Measurements from ENCODE around the gene TICAM2. TPM values are rescaled to one million over a fixed set of nuclear protein-coding genes. Genes with fewer than 3 reads are reported as not detected.

Gene TICAM2, protein sequence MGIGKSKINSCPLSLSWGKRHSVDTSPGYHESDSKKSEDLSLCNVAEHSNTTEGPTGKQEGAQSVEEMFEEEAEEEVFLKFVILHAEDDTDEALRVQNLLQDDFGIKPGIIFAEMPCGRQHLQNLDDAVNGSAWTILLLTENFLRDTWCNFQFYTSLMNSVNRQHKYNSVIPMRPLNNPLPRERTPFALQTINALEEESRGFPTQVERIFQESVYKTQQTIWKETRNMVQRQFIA
- 11.2 and 19.7 TPM in 2 replicates for total RNA-seq

DNA sequence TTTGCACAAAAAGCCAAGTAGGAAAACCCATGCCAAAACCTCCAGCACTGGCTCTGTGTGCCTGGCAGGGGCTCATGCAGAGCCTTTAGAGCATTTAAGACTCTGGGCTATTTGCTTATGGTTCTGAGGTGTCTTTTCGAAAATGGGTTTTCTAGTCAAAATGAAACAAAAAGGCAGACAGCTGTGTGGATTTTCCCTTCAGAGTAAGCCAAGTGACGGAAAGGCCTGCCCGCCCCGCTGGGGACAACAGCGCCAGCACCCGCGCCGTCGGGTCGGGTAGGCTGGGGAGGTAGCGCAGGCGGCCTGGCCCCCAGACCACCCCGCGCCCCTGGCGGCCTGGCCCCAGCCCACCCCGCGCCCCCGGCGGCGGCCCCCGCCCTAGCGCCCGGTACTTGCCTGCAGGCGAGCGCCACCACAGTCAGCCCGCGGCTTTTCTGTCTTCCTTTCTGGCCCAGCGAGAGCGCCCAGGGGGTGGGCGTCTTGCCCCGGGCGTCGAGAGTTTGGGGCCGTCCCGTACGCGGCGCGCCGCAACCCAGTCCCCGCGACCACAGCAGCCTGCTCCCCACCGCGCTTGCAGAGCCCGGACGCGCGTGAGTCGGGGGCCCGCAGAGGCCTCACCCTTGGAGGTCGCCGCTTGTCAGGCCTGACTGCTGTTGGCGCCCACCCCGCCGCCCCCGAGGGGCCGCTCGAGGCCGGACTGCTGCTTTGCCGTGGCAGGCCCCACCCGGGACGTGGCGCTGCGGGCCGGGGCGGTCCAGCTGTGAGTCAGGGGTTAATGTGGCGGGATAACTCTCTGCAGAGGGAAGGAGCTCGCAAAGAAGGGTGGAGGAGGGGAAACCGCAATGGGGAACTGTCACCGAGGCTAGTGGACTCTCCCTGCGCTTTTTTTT lies at the start of gene TICAM2:
Gene TICAM2 (minus strand): TSS at position 779 of the 890 bp plus-strand sequence. CDS start 21,223 bp downstream, outside the sequence.

DNA sequence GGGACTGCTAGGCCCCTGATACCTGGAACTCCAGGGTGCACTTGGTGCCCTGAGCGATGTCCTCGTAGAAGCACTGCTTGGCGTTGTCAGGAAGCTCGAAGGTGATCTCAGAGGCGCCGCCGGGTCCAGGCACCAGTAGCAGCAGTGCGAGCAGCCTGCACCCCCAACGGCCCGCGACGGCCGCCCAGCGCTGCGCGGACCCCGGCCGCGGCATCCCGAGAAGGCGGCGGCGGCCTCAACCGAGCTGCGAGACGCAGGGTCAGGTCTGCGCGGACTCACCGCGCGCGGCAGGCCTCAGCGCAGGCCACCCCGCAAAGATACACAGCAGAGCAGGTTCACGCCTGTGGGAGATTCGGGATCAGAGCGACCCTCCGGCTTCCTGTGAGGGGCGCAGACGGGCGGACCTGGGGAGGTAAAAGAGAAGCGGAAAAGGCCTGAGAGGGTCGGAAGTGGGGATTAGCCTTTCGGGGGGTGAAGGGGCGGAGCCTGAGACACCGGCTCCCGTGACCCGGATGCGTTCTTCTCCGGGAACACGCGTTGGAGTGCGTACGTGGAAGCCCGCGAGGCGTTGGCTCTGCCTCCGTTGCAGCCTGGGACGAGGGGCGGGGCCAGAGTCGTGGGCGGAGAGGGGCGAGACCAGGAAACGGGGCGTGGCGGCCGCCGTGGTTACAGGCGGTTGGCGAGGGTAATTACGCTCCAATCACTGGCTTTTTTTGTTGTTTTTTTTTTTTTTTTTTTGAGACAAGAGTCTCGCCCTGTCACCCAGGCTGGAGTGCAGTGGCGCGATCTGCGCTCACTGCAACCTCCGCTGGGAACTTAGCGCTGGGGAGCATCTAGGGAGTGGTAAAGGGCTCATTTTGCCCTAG lies 23.5 kb upstream of the TICAM2 start, which contains the start of gene TMED7:
Gene TMED7 (minus strand): TSS at position 458 of the 866 bp plus-strand sequence. CDS start 244 bp downstream, at position 214.

DNA sequence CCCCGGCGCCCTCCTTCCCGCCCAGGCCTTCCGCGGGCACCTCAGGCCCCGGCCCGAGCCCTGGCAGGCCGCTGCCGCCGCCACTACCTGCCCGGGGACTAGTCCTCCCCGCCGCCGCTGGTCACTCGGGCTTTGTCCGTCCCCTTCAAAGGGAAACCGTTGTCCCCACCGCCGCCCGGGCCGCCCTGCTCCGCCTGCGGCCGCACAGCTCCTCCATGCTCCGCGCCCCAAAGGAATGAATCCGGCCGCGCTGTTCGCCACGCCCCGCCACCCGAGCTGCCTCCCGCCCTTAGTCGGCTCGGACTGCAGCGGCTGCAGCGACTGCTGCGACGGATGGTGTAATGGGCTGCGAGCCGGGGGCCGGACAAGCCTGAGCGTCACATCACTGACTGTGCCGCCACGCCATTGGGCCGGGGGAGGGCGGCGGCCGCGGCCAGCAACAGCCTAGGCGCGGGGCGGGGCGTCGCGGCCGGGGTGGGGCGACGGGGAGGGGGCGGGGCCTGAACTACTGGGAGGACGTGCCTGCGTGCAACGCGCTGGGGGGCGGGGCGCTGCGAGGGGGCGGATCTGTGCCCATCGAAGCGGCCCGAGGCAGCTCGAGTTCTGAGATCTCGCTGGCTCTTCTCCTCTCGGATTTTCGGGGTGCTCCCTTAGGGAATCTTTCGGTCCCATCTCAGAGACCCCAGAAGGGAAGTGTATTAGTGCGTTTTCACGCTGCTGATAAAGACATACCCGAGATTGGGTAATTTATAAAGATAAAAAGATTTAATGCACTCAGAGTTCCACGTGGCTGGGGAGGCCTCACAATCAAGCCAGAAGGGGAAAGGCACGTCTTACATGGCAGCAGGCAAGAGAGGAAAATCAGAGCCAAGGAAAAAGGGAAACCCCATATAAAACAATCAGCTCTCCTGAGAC lies 57.6 kb downstream of the TICAM2 start, which contains the start of gene FEM1C:
Gene FEM1C (minus strand): TSS at position 340 of the 915 bp plus-strand sequence. CDS start 1,282 bp downstream, outside the sequence.

Other genes starting within 250 kb of the TICAM2 start
- gene FEM1C, start 57.7 kb downstream of the TICAM2 start, total RNA-seq, result 20.9 and 28.3 TPM in 2 replicates
- gene TMED7, start 23.6 kb upstream of the TICAM2 start, total RNA-seq, result 231 and 238 TPM in 2 replicates
- 22.3 and 25.9 TPM in 2 replicates for gene CDO1, start 214.2 kb upstream of the TICAM2 start, total RNA-seq
- gene ATG12, start 239.1 kb upstream of the TICAM2 start, total RNA-seq, result 87.8 and 93.0 TPM in 2 replicates
- gene AP3S1, start 239.5 kb upstream of the TICAM2 start, total RNA-seq, result 212 and 283 TPM in 2 replicates